GM20000 (cell line): Measurements from ENCODE around the gene NUCB2.

Experiments
- DNase-seq: peaks from one replicate; pipeline ENCODE4 v3.0.0; 2012; ENCODE audit warnings: low spot score
- CTCF ChIP-seq: IDR thresholded peaks from 2 replicates; pipeline ENCODE4 v1.5.1; 2012; ENCODE audit warnings: mild to moderate bottlenecking, control low read depth; ENCODE audit errors: extremely low read depth, missing control alignments

Gene NUCB2

DNA sequence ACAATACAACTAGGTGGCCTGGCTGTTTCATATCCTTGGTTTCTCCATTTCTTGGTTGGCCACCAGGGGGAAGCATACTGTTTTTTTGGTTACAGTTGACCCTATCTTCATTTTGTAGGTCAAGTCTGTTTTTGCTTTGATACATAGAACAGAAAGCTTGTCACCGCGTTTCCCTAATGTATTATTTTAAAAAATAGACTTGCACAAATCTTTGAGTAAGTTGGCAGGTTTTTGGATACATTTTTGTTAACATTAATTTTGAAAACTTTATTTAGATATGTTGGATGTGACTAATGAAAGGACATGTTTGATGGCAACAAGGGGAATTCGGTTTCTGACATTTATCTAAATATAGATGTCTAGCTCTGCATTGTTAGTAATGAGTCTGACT lies 78.1 kb downstream of the NUCB2 start:
- TF ChIP-seq CTCF: peak; percentile 31
- peak; percentile 83 for DNase-seq

DNA sequence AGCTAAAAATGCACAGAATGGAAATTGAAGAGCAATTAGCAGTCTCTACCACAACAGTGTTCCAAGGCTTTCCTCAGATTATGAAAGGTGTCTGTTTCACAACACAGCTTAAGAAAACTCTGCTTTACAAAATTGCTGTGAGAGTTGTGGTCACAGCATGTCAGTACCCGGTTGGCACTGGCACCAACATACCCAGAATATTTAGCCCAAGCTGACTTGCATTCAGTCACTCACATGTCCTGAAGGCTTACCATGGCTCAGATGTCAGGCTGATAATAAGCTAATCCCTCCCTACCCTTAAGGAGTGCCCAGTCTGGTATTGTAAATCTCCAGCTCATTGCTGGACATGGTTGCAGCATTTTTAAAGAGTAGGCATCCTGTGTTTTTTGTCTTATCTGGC lies 90.0 kb downstream of the NUCB2 start:
- TF ChIP-seq CTCF: no peak
- no peak for DNase-seq

GRCh38 chr11:17368551-17368950 lies 92.0 kb downstream of the NUCB2 start:
- DNase-seq: no peak
- no peak for TF ChIP-seq CTCF

DNA sequence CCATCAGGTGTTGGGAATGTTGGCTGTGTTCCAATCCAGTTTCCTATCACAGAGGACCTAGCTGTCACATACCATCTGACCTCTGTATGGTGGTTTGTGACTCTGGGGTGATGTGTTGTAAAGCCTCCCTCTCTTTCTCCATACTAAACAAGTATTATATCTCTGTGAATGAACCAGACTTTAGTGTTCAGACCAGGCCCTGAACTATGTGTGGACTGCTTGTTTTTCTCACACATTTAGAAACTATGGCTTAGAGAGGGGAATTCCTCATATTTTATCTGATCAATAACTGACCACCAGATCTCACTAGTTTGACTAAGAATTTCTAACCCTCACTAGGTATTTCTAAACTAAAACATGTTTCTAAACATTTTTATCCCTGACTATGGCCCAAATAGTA lies 92.6 kb downstream of the NUCB2 start:
- DNase-seq: no peak
- TF ChIP-seq CTCF: no peak

DNA sequence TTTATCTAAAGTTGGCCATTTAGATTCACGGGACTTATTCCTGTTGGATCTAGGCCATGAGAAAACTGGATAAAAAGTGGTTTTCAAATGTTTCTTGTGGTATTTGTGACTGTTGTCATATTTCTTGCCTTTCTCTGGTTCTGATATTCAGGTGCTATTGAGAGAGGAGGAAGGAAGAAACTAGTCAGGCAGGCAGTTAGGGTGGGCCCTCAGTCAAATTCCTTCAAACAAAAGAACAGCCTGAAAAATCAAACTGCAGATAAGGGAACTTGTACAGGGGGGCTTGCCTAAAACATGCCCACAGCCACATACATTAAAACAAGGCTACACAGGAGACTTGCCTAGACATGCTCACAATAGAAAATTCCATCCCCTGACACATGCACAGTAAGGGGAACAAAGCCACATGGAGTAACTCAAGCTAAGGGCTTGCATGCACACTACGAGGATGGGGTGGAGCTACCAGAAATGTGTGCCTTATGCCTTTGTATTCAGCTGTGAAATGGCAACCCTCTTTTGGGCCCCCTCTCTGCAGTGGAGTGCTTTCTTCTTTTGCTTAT lies 93.2 kb downstream of the NUCB2 start:
- DNase-seq: no peak
- no peak for TF ChIP-seq CTCF

GRCh38 chr11:17371614-17372013 lies 95.1 kb downstream of the NUCB2 start:
- no peak for TF ChIP-seq CTCF
- DNase-seq: no peak

DNA sequence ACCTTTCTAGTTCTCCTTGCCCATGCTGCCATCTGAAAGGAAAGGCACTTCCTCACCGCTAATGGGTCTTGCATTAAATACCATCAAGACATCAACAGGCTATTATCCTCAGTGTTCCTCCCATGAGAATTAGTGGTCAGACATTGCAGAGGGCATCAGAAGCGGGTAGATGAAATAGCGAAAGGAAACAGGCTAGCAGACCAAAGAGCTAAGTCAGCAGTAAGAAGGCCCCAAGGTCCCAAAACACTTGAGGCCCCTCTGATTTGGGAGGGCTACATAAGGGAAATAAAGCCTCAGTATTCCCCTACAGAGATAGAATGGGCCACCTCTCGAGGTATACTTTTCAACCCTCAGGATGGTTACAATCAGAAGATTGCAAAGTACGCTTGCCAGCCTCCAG lies 99.0 kb downstream of the NUCB2 start:
- no peak for TF ChIP-seq CTCF
- no peak for DNase-seq
